Measurements from ENCODE around the gene CCDC149.

GRCh38 chr4:24764345-24764744 is 148.5 kb downstream of the CCDC149 start:
- TF ChIP-seq CTCF (IDR thresholded peaks at IDR 0.05; ENCODE audit: low read depth, low read length, missing input control) (no peak), YY1 (IDR thresholded peaks at IDR 0.05) (no peak), REST (IDR thresholded peaks at IDR 0.05) (no peak), HNF4G (IDR thresholded peaks at IDR 0.05) (no peak), EGR1 (IDR thresholded peaks at IDR 0.05; ENCODE audit: low read depth in 2 of 2) (no peak), GABPA (IDR thresholded peaks at IDR 0.05 in 1 of 2, conservative IDR thresholded peaks at IDR 0.05 in 1 of 2) (no peak), ATF3 (IDR thresholded peaks at IDR 0.05) (no peak), TAF1 (conservative IDR thresholded peaks at IDR 0.05) (no peak)

Data from liver (tissue), 3 donors.